Activated naive CD4-positive, alpha-beta T cell treated with anti-CD3 and anti-CD28 coated beads, Interleukin-2, amount 50 U/mL, for 24 hours (primary cell): ENCODE measurements around the gene CMTR2.

Experiments used
- H3K27ac Mint-ChIP-seq: one replicate; pipeline ENCODE4 v1.8.0; 2021; ENCODE audit warnings: mild to moderate bottlenecking, mixed read lengths
- H3K27me3 Mint-ChIP-seq: one replicate; pipeline ENCODE4 v1.8.0; 2021; ENCODE audit warnings: mixed read lengths
- H3K36me3 Mint-ChIP-seq: one replicate; pipeline ENCODE4 v1.8.0; 2021; ENCODE audit warnings: mixed read lengths
- H3K4me1 Mint-ChIP-seq: one replicate; pipeline ENCODE4 v1.8.0; 2021; ENCODE audit warnings: mixed read lengths
- H3K4me3 Mint-ChIP-seq: one replicate; pipeline ENCODE4 v1.8.0; 2021; ENCODE audit warnings: mild to moderate bottlenecking, mixed read lengths
- H3K9me3 Mint-ChIP-seq: one replicate; pipeline ENCODE4 v1.8.0; 2021; ENCODE audit warnings: mixed read lengths

The CMTR2 gene

GRCh38 chr16:71254832-71255525, 34.2 kb downstream of the CMTR2 start:
- H3K4me1 Mint-ChIP-seq, result peaks cover 6% of the 10 kb centered on the region
- no peaks in the 10 kb centered on the region for H3K9me3 Mint-ChIP-seq
- H3K27me3 Mint-ChIP-seq, result peaks cover 9% of the 10 kb centered on the region
- H3K36me3 Mint-ChIP-seq, result no peaks in the 10 kb centered on the region
- no peak overlapping the region for H3K27ac Mint-ChIP-seq
- H3K4me3 Mint-ChIP-seq, result no peak overlapping the region

DNA sequence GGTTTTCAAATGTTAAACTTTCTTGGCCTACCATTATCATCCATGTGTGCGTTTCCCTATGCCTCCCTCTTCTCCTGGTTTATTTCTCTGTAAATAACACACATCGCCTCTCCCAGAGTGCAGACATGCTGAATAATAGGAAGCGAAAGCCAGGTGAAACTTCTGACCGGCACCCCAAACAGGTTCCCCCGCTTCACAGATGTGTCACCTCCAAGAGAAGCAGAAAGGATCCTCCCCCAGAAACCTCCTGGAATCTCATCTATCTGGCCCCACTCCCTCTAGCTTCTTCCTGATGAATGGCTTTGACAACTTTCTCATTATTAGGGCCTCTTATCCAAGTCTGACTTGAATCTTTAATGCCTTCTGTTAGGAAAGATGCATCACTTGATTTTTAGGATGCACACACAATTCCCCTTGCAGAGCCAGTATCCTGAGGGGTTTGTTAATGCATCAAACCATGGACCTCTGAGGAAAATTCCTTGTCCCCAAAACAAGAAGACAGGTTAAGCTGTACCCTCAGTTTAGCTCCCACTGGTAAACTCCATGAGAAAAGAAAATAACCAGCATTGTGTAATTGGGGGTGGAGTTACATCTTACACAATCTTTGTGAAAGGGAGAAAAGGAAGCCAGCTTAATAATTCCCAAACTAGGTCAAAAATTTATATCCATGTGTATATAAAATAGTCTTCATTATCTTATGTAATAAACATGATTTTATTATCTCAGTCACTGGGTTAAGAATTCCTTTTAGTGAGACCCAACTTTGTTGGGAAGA, 38.6 kb downstream of the CMTR2 start:
- no peaks in the 10 kb centered on the region for H3K9me3 Mint-ChIP-seq
- H3K4me1 Mint-ChIP-seq, result no peaks in the 10 kb centered on the region
- peaks cover 3% of the 10 kb centered on the region for H3K27me3 Mint-ChIP-seq
- no peak overlapping the region for H3K4me3 Mint-ChIP-seq
- H3K27ac Mint-ChIP-seq, result no peak overlapping the region
- H3K36me3 Mint-ChIP-seq, result no peaks in the 10 kb centered on the region

DNA sequence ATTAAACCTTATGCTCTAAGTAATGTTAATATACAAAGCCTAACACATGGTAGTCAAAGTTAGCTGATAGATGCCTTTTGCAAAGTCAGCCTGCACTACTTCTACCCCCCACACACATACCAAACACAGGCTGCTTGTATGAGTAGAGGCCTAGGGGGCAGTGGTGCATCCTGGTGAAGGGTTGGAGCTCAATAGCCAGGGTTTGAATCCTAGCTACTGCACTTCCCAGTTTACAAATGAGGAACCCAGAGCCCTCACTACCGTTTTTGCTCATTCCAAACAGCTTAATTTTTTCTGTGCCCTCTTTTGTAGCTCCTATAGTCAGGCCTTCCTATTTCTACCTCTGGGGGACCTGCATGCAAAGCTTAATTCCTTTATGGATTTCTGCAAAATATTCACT, 39.8 kb downstream of the CMTR2 start:
- H3K4me3 Mint-ChIP-seq, result no peak overlapping the region
- H3K4me1 Mint-ChIP-seq, result no peaks in the 10 kb centered on the region
- H3K27me3 Mint-ChIP-seq, result peaks cover 3% of the 10 kb centered on the region
- no peaks in the 10 kb centered on the region for H3K9me3 Mint-ChIP-seq
- no peaks in the 10 kb centered on the region for H3K36me3 Mint-ChIP-seq
- H3K27ac Mint-ChIP-seq, result no peak overlapping the region

DNA sequence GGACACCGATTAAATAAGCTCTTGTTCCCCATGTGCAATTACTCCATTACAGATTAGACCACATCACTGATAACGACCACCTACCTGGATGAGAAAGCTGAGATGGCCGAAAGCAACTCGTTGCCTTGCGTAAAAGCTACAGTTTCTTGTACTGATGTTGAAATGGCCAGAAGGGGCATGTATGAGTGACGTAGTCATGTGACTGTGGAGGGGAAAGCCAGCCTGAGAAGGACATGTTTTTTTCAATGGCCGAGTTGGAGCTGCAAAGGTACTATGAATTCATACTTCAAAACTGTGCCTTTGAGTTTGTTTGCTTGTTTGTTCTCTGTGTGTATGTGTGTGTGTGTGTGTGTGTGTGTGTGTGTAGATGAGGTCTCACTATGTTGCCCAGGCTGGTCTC, 41.7 kb downstream of the CMTR2 start:
- no peak overlapping the region for H3K27ac Mint-ChIP-seq
- no peaks in the 10 kb centered on the region for H3K9me3 Mint-ChIP-seq
- no peaks in the 10 kb centered on the region for H3K4me1 Mint-ChIP-seq
- H3K4me3 Mint-ChIP-seq, result no peak overlapping the region
- no peaks in the 10 kb centered on the region for H3K36me3 Mint-ChIP-seq
- peaks cover 2% of the 10 kb centered on the region for H3K27me3 Mint-ChIP-seq

DNA sequence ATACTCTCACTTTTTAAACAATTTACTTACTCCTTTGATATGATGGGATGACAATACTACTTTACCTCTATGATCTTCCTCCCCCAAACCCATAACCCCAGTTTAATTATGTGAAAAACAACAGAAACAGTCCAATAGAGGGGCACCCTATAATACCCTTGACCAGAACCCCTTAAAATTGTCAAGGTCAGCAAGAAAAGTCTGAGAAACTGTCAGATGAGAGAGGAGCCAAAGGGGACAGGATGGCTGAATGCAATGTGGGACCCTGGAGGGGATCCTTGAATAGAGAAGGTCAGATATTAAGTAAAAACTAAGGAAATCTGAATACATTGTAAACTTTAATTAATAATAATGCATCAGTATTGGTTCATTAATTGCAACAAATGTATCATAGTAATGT, 42.9 kb downstream of the CMTR2 start:
- Mint-ChIP-seq H3K27me3 (peaks cover 2% of the 10 kb centered on the region), H3K4me1 (no peaks in the 10 kb centered on the region), H3K36me3 (no peaks in the 10 kb centered on the region), H3K9me3 (no peaks in the 10 kb centered on the region), H3K27ac (no peak overlapping the region), H3K4me3 (no peak overlapping the region)

DNA sequence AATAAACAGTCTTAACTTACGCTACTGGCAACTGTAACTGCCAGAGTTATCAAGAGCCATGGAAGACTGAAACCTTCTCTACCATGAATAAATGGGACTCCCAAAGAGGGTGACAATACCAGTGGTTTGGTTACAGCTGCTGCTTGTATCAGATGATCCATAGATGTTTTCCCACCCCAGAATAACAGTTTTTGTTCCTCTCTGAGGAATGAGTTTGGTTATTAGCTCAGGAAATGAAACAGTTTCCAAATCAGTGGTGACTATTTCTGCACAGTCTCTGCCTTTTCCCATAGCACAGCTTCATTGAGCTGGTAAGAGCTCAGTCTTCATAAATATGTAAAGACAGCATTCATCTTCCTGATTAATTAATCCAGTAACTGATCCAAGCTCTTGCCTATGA, 44.7 kb downstream of the CMTR2 start:
- no peak overlapping the region for H3K27ac Mint-ChIP-seq
- no peaks in the 10 kb centered on the region for H3K27me3 Mint-ChIP-seq
- no peak overlapping the region for H3K4me3 Mint-ChIP-seq
- no peaks in the 10 kb centered on the region for H3K36me3 Mint-ChIP-seq
- no peaks in the 10 kb centered on the region for H3K9me3 Mint-ChIP-seq
- no peaks in the 10 kb centered on the region for H3K4me1 Mint-ChIP-seq

- Mint-ChIP-seq H3K27me3 (no peaks in the 10 kb centered on the region), H3K27ac (no peak overlapping the region), H3K9me3 (no peaks in the 10 kb centered on the region), H3K36me3 (no peaks in the 10 kb centered on the region), H3K4me3 (no peak overlapping the region), H3K4me1 (no peaks in the 10 kb centered on the region)
Measured at GRCh38 chr16:71242601-71243000, 46.6 kb downstream of the CMTR2 start.

- no peaks in the 10 kb centered on the region for H3K9me3 Mint-ChIP-seq
- no peaks in the 10 kb centered on the region for H3K27me3 Mint-ChIP-seq
Measured at GRCh38 chr16:71242036-71242435, 47.2 kb downstream of the CMTR2 start.

More at GRCh38 chr16:71242036-71242435, 47.2 kb downstream of the CMTR2 start:
- Mint-ChIP-seq H3K4me3 (no peak overlapping the region), H3K4me1 (no peaks in the 10 kb centered on the region), H3K27ac (no peak overlapping the region), H3K36me3 (no peaks in the 10 kb centered on the region)
